Liver (tissue), 3 donors: ENCODE measurements around the gene BLM.

ENCODE experiments used
- ATF3 ChIP-seq: IDR thresholded peaks from 2 replicates; pipeline ENCODE4 v1.6.1; 2016; ENCODE audit warnings: antibody characterized with exemption
- CTCF ChIP-seq: fragments of 150-350 bp; IDR thresholded peaks from 2 replicates; pipeline ENCODE4 v1.5.1; 2017; ENCODE audit warnings: improper control_type of control experiment, low read depth, low read length; ENCODE audit not compliant: missing input control
- GABPA ChIP-seq, 2 donors: IDR thresholded peaks in 1 of 2; conservative IDR thresholded peaks in 1 of 2; 2 replicates each; pipeline ENCODE4 v1.6.1; 2016; ENCODE audit warnings: antibody characterized with exemption in 2 of 2, mild to moderate bottlenecking in 1 of 2, moderate library complexity in 1 of 2
- JUND ChIP-seq, 2 donors: IDR thresholded peaks; 2 replicates each; pipeline ENCODE4 v1.6.1; 2016; ENCODE audit warnings: antibody characterized with exemption in 2 of 2
- MAX ChIP-seq: IDR thresholded peaks from 2 replicates; pipeline ENCODE4 v1.6.1; 2016; ENCODE audit warnings: antibody characterized with exemption
- RAD21 ChIP-seq, 2 donors: IDR thresholded peaks; 2 replicates each; pipeline ENCODE4 v1.6.1; 2016; ENCODE audit warnings: antibody characterized with exemption in 2 of 2, mild to moderate bottlenecking in 2 of 2
- REST ChIP-seq: IDR thresholded peaks from 2 replicates; pipeline ENCODE4 v1.6.1; 2016; ENCODE audit warnings: antibody characterized with exemption, mild to moderate bottlenecking
- TAF1 ChIP-seq: conservative IDR thresholded peaks from 2 replicates; pipeline ENCODE4 v1.6.1; 2016; ENCODE audit warnings: antibody characterized with exemption, mild to moderate bottlenecking
- YY1 ChIP-seq: IDR thresholded peaks from 2 replicates; pipeline ENCODE4 v1.6.1; 2016; ENCODE audit warnings: antibody characterized with exemption, mild to moderate bottlenecking
- ZBTB33 ChIP-seq: IDR thresholded peaks from 2 replicates; pipeline ENCODE4 v1.6.1; 2016; ENCODE audit warnings: antibody characterized with exemption
- donor health status: healthy.
- donor health status: healthy.

GRCh38 chr15:90677807-90678790 lies 39.0 kb upstream of the BLM start:
- TF ChIP-seq CTCF (no peak), JUND (IDR thresholded peaks at IDR 0.05) (no peak), REST (no peak), MAX (no peak), RAD21 (IDR thresholded peaks at IDR 0.05) (no peak), ZBTB33 (no peak), TAF1 (no peak), GABPA (IDR thresholded peaks at IDR 0.05 in 1 of 2, conservative IDR thresholded peaks at IDR 0.05 in 1 of 2) (no peak), ATF3 (no peak), YY1 (no peak)
